Measurements from ENCODE around the gene CACNG6. TPM values are rescaled to one million over a fixed set of nuclear protein-coding genes. Genes with fewer than 3 reads are reported as not detected.
"Not testable (repeated sequence)": the region's sequence is repeated elsewhere in the genome, so short reads cannot be mapped to it uniquely, and the experiment has no call there.

CACNG6 gene
- total RNA-seq, 1 donor, result under 0.01 TPM

DNA sequence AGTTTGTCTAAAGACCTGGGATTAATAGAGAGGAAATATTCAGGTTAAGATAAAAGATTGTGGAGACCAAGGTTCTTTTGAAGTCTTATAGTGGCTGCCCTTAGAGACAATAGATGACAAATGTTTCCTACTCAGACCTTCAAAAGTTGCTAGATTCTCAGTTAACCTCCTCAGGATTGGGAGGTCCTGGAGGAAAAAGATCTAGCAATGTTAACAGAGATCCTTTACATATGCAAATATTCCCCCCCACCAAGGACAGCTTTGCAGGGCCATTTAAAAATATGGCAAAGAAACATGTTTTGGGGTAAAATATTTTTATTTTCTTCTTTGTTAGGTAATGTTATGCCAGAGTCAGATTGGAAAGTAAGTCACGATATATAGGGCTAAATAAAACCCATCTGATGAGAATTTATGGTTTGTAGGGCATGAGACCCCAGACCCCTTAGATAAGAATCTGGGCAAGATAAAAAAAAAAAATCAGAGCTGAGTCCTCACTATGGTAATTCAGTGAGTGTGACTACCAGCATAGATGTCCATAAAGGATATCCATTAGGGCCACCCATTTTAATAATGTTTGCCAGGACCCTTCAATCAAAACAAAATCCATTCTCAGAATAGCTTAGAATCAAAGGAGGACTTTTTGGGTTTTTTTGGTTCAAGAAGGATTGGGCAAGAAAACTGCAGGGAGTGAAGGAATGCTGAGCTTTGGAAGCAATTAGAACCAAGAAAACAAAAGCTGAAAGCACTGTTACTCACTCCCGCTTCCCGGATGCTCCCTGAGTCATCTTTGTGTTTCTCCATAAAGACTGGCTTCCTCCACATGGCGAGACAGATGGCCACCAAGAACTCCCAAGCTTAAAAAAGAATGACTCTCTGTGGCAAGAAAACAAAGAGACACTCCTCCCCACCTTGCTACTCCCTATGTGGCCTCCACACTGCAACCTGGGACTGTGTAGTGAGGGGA, 44.1 kb downstream of the CACNG6 start:
- H3K4me3 ChIP-seq (ENCODE audit: low read depth, low read length), result no peak overlapping the region
- peak; percentile 87 for DNase-seq (ENCODE audit: low read depth)
- TF ChIP-seq, protein P1, sequence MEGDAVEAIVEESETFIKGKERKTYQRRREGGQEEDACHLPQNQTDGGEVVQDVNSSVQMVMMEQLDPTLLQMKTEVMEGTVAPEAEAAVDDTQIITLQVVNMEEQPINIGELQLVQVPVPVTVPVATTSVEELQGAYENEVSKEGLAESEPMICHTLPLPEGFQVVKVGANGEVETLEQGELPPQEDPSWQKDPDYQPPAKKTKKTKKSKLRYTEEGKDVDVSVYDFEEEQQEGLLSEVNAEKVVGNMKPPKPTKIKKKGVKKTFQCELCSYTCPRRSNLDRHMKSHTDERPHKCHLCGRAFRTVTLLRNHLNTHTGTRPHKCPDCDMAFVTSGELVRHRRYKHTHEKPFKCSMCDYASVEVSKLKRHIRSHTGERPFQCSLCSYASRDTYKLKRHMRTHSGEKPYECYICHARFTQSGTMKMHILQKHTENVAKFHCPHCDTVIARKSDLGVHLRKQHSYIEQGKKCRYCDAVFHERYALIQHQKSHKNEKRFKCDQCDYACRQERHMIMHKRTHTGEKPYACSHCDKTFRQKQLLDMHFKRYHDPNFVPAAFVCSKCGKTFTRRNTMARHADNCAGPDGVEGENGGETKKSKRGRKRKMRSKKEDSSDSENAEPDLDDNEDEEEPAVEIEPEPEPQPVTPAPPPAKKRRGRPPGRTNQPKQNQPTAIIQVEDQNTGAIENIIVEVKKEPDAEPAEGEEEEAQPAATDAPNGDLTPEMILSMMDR (IDR thresholded peaks at IDR 0.05; ENCODE audit: insufficient read depth, low read depth, low read length), result no peak

DNA sequence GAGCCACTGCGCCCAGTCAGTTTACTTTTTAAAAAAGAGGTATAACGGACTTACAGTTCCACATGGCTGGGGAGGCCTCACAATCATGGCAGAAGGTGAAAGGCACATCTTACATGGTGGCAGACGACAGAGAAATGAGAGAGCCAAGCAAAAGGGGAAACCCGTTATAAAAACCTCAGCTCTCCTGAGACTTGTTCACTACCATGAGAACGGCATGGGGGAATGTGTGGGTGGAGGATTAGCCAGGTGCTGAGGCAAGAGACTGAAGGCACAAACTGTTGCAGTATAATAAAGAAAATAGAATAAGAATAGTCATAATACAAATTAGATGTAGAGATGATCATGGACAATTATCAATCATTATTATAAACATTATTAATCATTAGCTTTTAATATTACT, 45.1 kb downstream of the CACNG6 start:
- DNase-seq (ENCODE audit: low read depth); H3K4me3 ChIP-seq (ENCODE audit: low read depth, low read length): not testable (repeated sequence)

DNA sequence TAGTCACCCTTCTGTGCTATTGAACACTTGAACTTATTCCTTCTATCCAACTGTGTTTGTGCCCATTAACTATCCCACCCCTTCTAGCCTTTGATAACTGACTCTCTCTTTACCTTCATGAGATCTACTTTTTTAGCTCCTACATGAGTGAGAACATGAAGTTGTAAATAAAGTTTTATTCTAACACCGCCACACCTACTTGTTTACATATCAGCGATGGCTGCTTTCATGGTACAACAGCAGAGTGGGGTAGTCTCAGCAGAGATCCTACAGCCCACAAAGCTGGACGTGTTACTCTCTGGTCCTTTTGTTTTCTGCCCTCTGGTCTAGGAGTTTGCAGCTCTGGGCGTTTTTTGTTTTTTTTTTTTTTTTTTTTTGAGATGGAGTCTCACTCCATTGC, 48.6 kb downstream of the CACNG6 start:
- TF ChIP-seq, protein P1 (IDR thresholded peaks at IDR 0.05; ENCODE audit: insufficient read depth, low read depth, low read length), result no peak
- DNase-seq (ENCODE audit: low read depth), result no peak

DNA sequence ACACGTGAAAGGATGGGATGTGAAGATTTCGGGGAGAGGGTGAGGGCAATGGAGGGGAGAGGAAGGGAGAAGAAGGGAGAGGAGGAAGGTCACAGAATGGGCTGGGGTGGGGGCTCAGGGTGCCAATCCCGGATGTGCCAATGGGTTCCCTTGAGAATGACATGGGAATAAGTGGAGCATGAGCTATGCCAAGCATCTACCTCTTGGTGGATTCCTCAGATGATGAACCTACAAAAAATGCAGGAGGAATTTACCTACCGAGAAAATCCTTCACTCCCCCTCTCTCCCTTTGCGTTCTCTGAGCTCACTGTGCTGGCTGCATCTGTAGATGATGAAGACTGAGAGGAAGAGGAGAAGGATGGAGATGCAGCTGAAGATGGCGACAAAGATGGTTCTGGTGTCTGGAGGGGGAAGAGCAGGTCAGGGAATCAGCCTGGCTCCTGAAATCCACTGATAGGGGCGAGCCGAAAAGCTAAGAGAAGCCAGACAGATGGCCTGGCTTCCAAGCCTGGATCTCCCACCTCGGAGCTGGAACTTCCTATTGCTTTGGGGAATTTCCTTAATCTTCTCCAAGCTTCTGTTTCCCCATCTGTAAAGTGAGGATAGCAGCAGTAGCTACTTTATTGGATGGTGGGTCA, 50.7 kb downstream of the CACNG6 start:
- TF ChIP-seq, protein P1 (IDR thresholded peaks at IDR 0.05; ENCODE audit: insufficient read depth, low read depth, low read length), result no peak
- no peak for DNase-seq (ENCODE audit: low read depth)
- H3K4me3 ChIP-seq (ENCODE audit: low read depth, low read length), result no peak overlapping the region

More for the DNA sequence above, 48.6 kb downstream of the CACNG6 start:
- no peak overlapping the region for H3K4me3 ChIP-seq (ENCODE audit: low read depth, low read length)

DNA sequence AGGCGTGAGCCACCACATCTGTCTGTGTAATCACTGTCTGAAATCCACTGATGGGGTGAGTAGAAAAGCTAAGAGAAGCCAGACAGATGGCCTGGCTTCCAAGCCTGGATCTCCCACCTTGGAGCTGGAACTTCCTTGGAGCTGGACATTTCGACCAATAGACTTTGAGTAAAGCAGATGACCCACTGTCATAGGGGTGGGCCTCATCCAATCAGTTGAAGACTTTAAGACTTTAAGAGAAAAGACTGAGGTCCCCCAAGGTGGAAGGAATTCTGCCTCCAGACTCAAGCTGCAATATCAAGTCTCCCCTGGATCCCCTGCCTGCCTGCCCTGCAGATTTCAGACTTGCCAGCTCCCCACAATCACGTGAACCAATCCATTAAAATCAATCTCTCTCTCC, 51.6 kb downstream of the CACNG6 start:
- H3K4me3 ChIP-seq (ENCODE audit: low read depth, low read length), result no peak overlapping the region
- DNase-seq (ENCODE audit: low read depth), result no peak

DNA sequence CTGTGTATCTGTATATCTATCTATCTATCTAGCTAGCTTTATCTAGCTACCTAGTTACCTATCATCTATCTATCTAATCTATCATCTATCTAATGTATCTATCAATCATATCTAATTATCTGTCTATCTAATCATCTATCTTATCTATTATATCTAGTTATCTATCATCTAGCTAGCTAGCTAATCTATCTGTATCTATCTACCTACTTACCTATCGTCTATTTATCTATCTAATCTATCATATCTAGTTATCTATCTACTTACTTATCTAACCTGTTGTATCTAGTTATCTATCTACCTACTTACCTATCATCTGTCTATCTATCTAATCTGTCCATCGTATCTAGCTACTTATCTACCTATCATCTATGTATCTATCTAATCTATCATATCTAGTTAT, 54.3 kb downstream of the CACNG6 start:
- no peak for DNase-seq (ENCODE audit: low read depth)
- no peak overlapping the region for H3K4me3 ChIP-seq (ENCODE audit: low read depth, low read length)
- TF ChIP-seq, protein P1 (IDR thresholded peaks at IDR 0.05; ENCODE audit: insufficient read depth, low read depth, low read length), result no peak

More for the DNA sequence above, 51.6 kb downstream of the CACNG6 start:
- TF ChIP-seq, protein P1 (IDR thresholded peaks at IDR 0.05; ENCODE audit: insufficient read depth, low read depth, low read length), result no peak

DNA sequence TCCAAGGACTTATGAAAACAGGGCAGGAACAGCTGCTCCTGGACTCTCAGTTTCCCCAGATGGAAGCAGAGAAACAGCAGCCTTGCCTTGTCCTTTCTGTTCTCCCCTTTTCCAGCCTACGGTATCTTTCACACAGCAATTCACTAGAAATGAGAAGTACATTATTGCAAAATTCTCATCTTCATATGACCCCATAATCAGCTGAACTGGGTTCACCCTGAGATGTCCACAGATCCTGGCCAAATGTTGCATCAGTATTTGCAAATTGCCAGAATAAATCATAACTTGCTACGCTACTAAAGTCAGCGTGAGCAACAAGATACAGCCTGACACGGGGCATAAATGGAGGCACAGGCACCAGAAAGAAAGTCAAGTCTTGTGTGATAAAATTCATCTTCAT, 56.2 kb downstream of the CACNG6 start:
- TF ChIP-seq, protein P1 (IDR thresholded peaks at IDR 0.05; ENCODE audit: insufficient read depth, low read depth, low read length), result no peak
- no peak overlapping the region for H3K4me3 ChIP-seq (ENCODE audit: low read depth, low read length)
- peak; percentile 3 for DNase-seq (ENCODE audit: low read depth)

Data from fibroblast of villous mesenchyme (primary cell).